Hepatocyte (in vitro differentiated cells): ENCODE measurements around the gene CACNA2D1. TPM values are rescaled to one million over a fixed set of nuclear protein-coding genes. Genes with fewer than 3 reads are reported as not detected.

Experiments
- DNase-seq: peaks from one replicate; pipeline ENCODE4 v3.0.0-alpha.2; 2016; ENCODE audit warnings: low spot score
- H2AFZ ChIP-seq: fragments of 200-600 bp; sonication (generic); 2 replicates; pipeline ENCODE4 v1.6.0; 2016; ENCODE audit warnings: antibody characterized with exemption, mild to moderate bottlenecking
- H3K27ac ChIP-seq: fragments of 200-600 bp; sonication (generic); 2 replicates; pipeline ENCODE4 v1.5.1; 2016; ENCODE audit warnings: mild to moderate bottlenecking
- H3K27me3 ChIP-seq: fragments of 200-600 bp; sonication (generic); 2 replicates; pipeline ENCODE4 v1.6.1; 2016
- H3K36me3 ChIP-seq: fragments of 200-600 bp; sonication (generic); replicated peaks from 2 replicates; pipeline ENCODE4 v1.5.1; 2016; ENCODE audit warnings: low read depth; ENCODE audit not compliant: insufficient read depth
- H3K4me1 ChIP-seq: fragments of 200-600 bp; sonication (generic); 2 replicates; pipeline ENCODE4 v1.5.1; 2016; ENCODE audit warnings: mild to moderate bottlenecking, moderate library complexity; ENCODE audit not compliant: insufficient read depth
- H3K4me2 ChIP-seq: fragments of 200-600 bp; sonication (generic); 2 replicates; pipeline ENCODE4 v1.6.0; 2016
- H3K4me3 ChIP-seq: fragments of 200-600 bp; sonication (generic); 2 replicates; pipeline ENCODE4 v1.5.1; 2016; ENCODE audit warnings: mild to moderate bottlenecking
- H3K79me2 ChIP-seq: fragments of 200-600 bp; sonication (generic); 2 replicates; pipeline ENCODE4 v1.6.0; 2017; ENCODE audit warnings: mild to moderate bottlenecking
- H3K9me2 ChIP-seq: fragments of 200-600 bp; sonication (generic); replicated peaks from 2 replicates; pipeline ENCODE4 v1.6.0; 2017; ENCODE audit warnings: mild to moderate bottlenecking; ENCODE audit not compliant: insufficient read depth
- H3K9me3 ChIP-seq: fragments of 200-600 bp; sonication (generic); 2 replicates; pipeline ENCODE4 v1.5.1; 2016; ENCODE audit warnings: low read depth, mild to moderate bottlenecking
- H4K20me1 ChIP-seq: fragments of 200-600 bp; sonication (generic); 2 replicates; pipeline ENCODE4 v1.6.0; 2016; ENCODE audit warnings: mild to moderate bottlenecking; ENCODE audit not compliant: insufficient read depth, poor library complexity, severe bottlenecking
- EZH2 ChIP-seq: fragments of 200-600 bp; sonication (generic); IDR thresholded peaks from 2 replicates; pipeline ENCODE4 v1.6.1; 2016; ENCODE audit warnings: antibody characterized with exemption, mild to moderate bottlenecking, borderline replicate concordance
- EZH2phosphoT487 ChIP-seq: fragments of 200-600 bp; sonication (generic); IDR thresholded peaks from one replicate; pipeline ENCODE4 v1.6.1; 2018; ENCODE audit warnings: antibody characterized with exemption, mild to moderate bottlenecking, low read depth, moderate library complexity; ENCODE audit not compliant: unreplicated experiment, severe bottlenecking
- WGBS: methylation state at CpG from one replicate; pipeline ENCODE4 v1.1.6; 2016; ENCODE audit warnings: low lambda C conversion rate; ENCODE audit errors: missing lambda C conversion rate; 5-methylcytosine and 5-hydroxymethylcytosine counted together
- polyA plus RNA-seq: library from polyadenylated mRNA; unstranded; fragments of >200 nt; fragmentation: Nextera tagmentation; extraction: Ambion mirVana; gene quantifications from 2 replicates; pipeline ENCODE4 v1.2.1, GENCODE V29; 2016
- total RNA-seq: library from RNA; depleted of rRNA; stranded (reverse); fragments of >200 nt; gene quantifications from 2 replicates; pipeline ENCODE4 v1.2.3, GENCODE V29; 2014
- TF ChIP-seq, protein P1 (sequence below): fragments of 200-600 bp; sonication (generic); IDR thresholded peaks from 2 replicates; pipeline ENCODE4 v1.5.1; 2016; ENCODE audit warnings: antibody characterized with exemption, mild to moderate bottlenecking; ENCODE audit not compliant: poor library complexity

CACNA2D1 gene
- total and polyA plus RNA-seq, 2 experiments from 2014 or later, result 3.1 to 18.9 TPM

DNA sequence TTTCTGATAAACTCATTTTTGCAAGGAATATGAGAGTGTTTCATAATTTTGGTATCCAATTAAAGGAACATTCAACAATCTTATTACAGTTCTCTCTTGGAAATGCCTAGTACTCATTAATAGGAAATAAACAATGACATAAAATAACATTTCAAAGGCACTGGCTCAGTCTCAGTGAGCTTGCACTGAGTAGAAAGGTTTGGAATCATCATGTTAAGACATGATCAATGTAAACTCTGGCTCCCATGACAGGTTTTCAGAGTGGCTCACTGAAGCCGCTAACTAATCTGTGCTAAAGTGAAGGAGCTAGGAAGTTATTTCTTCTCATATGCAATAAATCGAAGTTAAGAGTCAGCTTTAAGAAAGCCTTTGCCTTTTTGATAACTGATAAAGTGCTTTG lies 470.5 kb downstream of the CACNA2D1 start:
- Histone ChIP-seq H2AFZ (no peak overlapping the region), H3K27ac (no peak overlapping the region), H3K27me3 (no peaks in the 10 kb centered on the region), H3K9me2 (no peaks in the 10 kb centered on the region), H4K20me1 (no peaks in the 10 kb centered on the region), H3K9me3 (no peaks in the 10 kb centered on the region), H3K36me3 (no peaks in the 10 kb centered on the region), H3K79me2 (no peaks in the 10 kb centered on the region), H3K4me2 (no peak overlapping the region), H3K4me1 (no peaks in the 10 kb centered on the region), H3K4me3 (no peak overlapping the region)
- no peak for DNase-seq
- TF ChIP-seq EZH2 (no peak), EZH2phosphoT487 (no peak)
- TF ChIP-seq, protein P1, sequence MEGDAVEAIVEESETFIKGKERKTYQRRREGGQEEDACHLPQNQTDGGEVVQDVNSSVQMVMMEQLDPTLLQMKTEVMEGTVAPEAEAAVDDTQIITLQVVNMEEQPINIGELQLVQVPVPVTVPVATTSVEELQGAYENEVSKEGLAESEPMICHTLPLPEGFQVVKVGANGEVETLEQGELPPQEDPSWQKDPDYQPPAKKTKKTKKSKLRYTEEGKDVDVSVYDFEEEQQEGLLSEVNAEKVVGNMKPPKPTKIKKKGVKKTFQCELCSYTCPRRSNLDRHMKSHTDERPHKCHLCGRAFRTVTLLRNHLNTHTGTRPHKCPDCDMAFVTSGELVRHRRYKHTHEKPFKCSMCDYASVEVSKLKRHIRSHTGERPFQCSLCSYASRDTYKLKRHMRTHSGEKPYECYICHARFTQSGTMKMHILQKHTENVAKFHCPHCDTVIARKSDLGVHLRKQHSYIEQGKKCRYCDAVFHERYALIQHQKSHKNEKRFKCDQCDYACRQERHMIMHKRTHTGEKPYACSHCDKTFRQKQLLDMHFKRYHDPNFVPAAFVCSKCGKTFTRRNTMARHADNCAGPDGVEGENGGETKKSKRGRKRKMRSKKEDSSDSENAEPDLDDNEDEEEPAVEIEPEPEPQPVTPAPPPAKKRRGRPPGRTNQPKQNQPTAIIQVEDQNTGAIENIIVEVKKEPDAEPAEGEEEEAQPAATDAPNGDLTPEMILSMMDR, result no peak
- WGBS, result 87% methylated on average over 2 of the region's 2 CpGs

DNA sequence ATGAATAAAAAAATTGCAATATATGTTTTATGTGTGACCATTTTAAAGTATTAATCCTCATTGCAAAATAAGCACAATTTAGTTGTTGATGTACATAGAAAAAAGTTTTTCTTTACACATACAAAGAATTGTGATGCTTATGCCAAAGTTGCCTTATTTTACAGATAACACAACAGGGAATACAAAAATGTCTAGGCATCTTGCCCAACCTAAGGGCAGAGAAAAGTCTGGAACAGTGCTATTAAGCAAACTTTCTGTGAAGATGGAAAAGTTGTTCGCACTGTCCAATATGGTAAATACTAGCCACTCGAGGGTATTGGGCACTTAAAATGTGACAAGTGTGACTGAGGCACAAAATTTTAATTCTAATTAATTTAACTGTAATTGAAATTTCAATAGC lies 483.6 kb downstream of the CACNA2D1 start:
- Histone ChIP-seq H3K4me3 (no peak overlapping the region), H3K4me1 (no peaks in the 10 kb centered on the region)

DNA sequence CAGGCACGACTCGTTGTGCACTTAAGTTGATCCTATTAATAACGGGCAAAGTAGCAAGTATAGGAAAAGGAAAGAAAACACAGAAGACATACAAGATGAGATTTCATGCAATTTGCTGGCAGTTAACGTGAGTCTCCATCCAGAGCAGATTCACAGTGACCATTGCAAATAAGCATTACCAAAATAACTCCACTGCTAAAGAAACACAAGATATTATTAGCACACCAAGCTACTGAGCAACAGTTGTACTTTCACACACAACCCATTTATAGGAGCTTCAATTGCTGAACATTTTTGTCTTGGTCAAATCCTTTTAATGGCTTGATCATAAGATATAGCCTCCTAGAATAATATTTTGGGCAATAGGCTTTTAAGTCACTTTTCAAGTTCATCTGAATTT lies 486.1 kb downstream of the CACNA2D1 start:
- Histone ChIP-seq H3K4me3 (no peak overlapping the region), H3K4me1 (no peaks in the 10 kb centered on the region), H4K20me1 (no peaks in the 10 kb centered on the region), H3K9me3 (no peaks in the 10 kb centered on the region), H3K9me2 (no peaks in the 10 kb centered on the region), H3K36me3 (no peaks in the 10 kb centered on the region), H2AFZ (no peak overlapping the region), H3K27ac (no peak overlapping the region), H3K4me2 (no peak overlapping the region), H3K27me3 (no peaks in the 10 kb centered on the region), H3K79me2 (no peaks in the 10 kb centered on the region)
- TF ChIP-seq, protein P1, result no peak
- TF ChIP-seq EZH2phosphoT487 (no peak), EZH2 (no peak)
- WGBS, result 66% methylated on average over 4 of the region's 4 CpGs
- DNase-seq, result no peak

More for the DNA sequence above, 483.6 kb downstream of the CACNA2D1 start:
- Histone ChIP-seq H3K4me2 (no peak overlapping the region), H3K9me2 (no peaks in the 10 kb centered on the region), H3K36me3 (no peaks in the 10 kb centered on the region), H3K27me3 (no peaks in the 10 kb centered on the region), H4K20me1 (no peaks in the 10 kb centered on the region), H3K9me3 (no peaks in the 10 kb centered on the region), H3K27ac (no peak overlapping the region), H2AFZ (no peak overlapping the region), H3K79me2 (no peaks in the 10 kb centered on the region)
- TF ChIP-seq, protein P1, result no peak
- TF ChIP-seq EZH2, result no peak
- no peak for TF ChIP-seq EZH2phosphoT487
- WGBS, result 88% methylated on average over 2 of the region's 2 CpGs
- DNase-seq, result no peak

DNA sequence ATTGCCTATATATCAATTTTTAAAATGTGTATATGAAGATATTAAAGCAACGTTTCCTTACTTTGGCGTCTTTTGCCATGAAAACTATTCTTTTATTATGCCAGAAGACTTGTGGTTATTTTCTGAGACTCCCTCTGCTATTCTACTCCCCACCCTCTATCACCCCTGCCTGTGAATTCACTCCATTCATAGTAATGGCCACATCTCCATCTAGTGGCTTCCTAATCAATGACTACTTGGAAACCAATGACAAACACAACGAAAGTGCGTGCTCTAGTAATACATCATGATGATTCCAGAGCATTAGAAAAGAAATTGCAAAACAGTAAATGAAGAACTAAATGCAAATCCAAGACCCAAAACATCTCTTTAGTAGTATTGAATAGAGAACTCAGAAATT lies 487.1 kb downstream of the CACNA2D1 start:
- 42% methylated on average over 4 of the region's 4 CpGs for WGBS
- no peaks in the 10 kb centered on the region for H3K36me3 ChIP-seq
- H3K4me2 ChIP-seq, result no peak overlapping the region

More for the DNA sequence above, 487.1 kb downstream of the CACNA2D1 start:
- H3K4me3 ChIP-seq, result no peak overlapping the region
- no peak overlapping the region for H3K27ac ChIP-seq
- H4K20me1 ChIP-seq, result no peaks in the 10 kb centered on the region
- H3K9me3 ChIP-seq, result no peaks in the 10 kb centered on the region
- no peaks in the 10 kb centered on the region for H3K27me3 ChIP-seq
- TF ChIP-seq, protein P1, result peak; percentile 65
- no peak for TF ChIP-seq EZH2
- peak; percentile 46 for DNase-seq
- no peak overlapping the region for H2AFZ ChIP-seq
- no peaks in the 10 kb centered on the region for H3K4me1 ChIP-seq
- H3K9me2 ChIP-seq, result no peaks in the 10 kb centered on the region
- no peaks in the 10 kb centered on the region for H3K79me2 ChIP-seq
